RKO (cell line): Measurements from ENCODE around the gene ARAP1.
"Not testable (repeated sequence)": the region's sequence is repeated elsewhere in the genome, so short reads cannot be mapped to it uniquely, and the experiment has no call there.

ENCODE experiments used
- DNase-seq: peaks from one replicate; pipeline ENCODE4 v3.0.0-alpha.2; 2016; ENCODE audit warnings: low spot score

ARAP1 gene

DNA sequence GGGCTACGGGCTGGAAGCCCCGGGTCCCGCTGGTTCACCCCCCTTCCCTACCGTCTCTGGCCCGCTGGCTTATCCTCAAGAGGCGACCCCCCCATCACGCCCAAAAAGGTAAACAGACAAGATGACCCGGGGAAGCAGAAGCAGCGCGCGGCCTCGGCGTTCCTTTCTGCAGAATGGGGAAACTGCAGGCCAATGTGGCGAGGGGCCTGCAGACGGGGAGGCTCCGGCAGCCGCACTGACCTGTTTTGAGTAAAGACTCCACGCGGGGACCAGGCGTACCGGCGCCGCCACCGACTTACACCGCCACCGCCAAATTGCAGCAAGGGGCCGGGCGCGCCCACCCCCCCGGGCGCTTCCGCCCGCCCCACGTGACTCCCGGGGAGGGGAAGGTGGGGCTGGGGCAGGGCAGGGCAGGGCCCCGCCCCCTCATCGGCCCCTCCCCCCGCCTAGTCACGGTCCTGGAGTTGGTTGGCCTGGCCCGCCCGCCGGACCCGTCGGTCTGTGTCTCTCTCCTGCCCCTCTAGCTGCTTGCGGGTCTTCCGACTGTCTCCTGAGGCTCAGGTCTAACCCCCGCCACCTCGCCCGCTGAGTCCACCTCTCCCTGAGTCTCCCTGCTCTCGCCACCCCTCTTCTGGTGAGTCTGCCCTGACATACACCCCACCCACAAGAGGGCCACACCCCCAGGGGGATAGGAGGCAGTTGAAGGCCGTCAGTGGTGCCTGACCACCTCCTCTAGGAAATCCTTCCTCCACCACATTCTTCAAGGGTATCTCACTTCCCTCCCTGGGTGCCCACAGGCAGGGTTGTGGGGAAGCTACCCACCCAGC lies at the start of gene ARAP1:
Gene ARAP1, minus strand, starts transcription at position 321 of the 827 bp plus-strand sequence. CDS start 25,280 bp downstream, outside the sequence.
- peak; percentile 83 for DNase-seq

DNA sequence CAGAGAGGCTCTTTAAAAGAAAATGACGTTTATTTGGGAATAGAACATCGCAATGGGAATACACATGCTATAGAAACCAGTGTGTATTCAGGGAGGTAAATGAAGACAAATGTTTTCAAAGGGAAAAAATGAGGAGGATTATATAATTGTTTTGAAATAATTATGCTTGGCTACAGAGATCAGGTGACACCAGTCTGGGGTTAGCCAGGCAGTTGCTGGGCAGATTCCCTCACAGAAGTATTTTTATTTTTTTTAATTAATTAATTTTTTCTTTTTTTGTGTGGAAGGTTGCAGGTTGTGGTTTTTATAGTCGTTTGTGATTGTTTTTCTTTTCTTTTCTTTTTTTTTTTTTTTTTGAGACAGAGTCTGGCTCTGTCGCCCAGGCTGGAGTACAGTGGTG lies 47.2 kb upstream of the ARAP1 start:
- DNase-seq = no peak

DNA sequence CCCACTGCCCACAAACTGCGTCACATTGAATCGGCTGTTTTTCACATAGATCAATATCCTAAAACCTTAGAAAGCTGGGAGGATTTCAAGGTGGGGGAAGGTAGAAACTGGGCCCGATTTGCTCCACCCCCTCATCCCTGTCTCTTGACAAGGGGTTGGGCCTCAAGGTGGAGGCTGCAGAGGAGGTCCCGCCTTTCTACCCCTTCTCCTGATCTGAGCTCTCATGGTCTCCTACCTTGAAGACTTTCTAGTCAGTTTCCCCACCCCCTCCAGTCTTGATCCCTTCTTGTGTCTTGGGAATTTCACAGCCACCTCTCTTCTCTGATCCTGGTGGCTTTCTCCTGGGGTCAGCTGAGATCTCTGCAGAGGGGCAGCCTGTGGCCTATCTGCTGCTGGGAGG lies 46.2 kb upstream of the ARAP1 start:
- no peak for DNase-seq

DNA sequence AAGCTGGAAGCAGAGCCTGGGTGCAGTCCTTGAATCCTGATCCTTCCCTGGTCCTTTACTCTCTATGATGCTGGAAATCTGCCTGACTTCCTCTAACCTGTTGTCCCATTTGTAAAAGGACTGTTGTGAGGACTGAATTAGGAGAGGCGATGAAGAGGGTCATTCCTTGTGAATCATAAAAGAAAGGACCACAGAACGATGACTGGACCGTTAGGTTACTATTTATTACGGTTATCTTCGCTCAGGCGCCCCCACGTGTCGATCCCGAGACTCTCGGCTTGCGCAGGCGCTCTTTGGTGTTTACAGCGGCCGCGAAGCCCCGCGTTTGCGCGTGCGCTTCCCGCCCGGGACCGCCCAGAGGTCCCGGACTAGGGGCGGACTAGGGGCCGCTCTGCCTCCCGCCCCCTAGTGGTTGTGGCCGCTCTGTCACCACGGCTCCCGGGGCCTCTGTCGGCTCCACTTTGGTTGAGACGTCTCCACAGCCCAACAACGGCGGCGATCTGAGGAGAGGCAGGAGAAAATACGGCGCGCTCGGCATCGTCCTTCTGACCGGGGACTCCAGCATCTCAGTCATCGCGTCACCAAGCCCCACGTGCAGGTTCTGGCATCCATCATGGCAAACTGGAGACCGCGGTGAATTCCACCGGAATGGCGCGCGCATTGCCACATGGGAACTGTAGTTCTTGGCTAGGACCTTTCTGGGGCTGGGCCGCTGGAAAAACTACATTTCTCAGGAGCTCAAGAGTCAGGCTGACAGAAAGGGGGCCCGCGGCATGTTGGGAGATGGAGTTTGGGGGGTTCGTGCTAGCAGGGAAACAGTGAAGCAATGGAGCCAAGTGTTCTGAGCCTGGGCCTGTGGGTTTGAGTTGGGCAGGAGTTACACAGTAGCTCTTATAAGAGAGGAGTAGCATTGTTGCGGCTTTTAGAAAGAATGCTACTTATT lies 41.5 kb upstream of the ARAP1 start, which contains the start of gene STARD10:
Gene STARD10, minus strand, starts transcription at position 623 of the 943 bp plus-strand sequence. CDS start 12,866 bp downstream, outside the sequence.
- peak; percentile 96 for DNase-seq

DNA sequence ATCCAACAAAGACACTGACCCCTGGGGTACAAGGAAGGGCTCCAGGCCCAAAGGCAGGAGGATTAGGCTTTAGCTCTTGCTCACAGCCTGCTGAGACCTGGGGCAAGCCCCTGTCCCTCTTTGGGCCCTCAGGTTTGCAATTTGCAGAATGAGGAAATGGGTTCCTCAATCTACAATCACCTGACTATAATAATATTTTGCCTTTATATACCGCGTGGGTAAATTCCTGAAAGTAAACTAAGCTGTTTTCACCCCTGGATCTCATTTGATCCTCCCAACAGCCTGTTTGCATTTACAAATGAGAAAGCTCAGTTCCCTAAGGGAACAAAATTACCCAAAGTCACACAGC lies 40.8 kb upstream of the ARAP1 start:
- no peak for DNase-seq

DNA sequence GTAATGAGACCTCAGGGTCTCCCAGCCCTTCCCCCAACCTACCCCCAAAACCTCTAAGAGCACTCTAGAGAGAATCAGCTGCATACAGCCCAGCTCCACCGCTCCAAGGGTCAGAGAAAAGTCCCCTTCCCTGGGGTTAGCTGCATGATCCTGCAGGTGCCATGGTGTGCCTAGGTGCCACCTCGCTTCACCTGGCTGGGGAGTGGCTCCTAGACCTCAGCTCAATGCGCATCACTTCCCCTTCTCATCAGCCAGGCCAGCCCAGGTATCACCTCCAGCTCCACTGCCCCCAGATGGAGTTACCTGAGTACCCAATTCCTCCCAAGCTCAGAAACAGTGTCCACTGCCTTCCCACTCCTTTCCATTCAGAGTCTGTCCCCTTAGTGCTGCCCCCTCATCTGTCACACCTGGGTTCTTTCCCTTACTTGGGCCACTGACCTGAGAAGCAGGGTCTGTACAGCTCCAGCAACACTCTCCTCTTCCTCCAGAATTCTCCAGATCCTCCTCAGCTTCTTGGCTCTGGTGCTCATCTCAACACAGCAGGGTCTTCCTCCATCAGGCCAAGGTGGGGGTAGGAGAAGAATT lies 40.3 kb upstream of the ARAP1 start:
- no peak for DNase-seq

DNA sequence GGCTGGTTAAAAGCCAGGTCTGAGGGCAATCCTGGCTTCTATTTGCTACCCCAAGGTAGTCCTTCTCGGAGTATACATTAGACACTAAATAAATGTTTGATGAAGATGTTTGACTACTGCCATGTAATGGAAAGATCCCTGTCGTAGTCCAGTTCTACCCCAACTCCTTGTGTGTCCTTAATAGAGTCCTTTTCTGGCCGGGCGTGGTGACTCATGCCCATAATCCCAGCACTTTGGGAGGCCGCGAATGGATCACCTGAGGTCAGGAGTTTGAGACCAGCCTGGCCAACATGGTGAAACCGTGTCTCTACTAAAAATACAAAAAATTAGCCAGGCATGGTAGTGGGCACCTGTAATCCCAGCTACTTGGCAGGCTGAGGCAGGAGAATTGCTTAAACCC lies 39.0 kb upstream of the ARAP1 start:
- not testable (repeated sequence) for DNase-seq

DNA sequence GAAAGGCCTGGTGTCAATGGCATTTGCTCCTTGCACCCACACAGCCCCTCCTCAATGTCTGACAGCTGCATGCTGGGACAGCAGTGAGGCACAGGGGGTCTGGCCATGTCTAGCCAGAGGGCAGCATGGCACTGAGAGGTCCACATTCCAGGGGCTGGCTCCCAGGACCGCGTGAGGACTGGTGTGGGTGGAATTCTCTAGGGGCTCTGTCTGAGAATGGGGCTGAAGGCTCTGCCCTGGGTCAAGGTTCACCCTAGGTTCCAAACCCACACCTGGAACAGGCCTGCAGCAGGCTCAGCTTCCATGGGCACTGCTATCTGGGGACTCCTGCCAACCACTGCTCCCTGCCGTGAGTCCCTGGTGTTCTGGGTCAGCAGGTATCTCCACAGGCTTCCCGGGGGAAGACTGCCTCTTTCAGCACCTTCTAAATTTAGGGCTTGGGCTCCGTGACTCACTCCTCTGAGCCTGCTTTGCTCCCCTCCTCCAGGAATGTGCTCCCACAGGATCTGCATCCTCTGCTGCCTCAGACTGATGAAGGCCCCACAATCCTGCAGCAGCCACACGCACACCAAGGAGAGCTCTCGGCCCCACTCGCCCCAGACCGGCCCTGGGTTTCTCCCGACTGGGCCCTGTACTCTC lies 37.4 kb upstream of the ARAP1 start:
- DNase-seq = no peak

DNA sequence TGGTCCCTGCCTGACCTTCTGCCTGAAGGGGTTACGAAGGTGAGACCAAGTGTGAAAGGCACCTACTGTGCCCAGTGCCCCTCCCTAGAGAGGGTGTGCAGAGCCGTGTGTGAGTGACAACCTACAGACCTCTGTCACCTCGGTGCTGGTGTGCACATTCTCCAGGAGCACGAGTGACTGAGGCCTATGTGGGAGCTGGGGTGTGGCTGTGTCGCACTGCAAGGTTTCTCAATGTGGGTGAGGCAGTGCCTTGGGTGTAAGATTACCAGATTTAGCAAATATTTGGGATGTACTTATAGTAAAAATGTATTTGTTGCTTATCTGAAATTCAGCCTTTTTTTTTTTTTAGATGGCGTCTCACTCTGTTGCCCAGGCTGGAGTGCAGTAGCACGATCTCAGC lies 36.0 kb upstream of the ARAP1 start:
- no peak for DNase-seq

DNA sequence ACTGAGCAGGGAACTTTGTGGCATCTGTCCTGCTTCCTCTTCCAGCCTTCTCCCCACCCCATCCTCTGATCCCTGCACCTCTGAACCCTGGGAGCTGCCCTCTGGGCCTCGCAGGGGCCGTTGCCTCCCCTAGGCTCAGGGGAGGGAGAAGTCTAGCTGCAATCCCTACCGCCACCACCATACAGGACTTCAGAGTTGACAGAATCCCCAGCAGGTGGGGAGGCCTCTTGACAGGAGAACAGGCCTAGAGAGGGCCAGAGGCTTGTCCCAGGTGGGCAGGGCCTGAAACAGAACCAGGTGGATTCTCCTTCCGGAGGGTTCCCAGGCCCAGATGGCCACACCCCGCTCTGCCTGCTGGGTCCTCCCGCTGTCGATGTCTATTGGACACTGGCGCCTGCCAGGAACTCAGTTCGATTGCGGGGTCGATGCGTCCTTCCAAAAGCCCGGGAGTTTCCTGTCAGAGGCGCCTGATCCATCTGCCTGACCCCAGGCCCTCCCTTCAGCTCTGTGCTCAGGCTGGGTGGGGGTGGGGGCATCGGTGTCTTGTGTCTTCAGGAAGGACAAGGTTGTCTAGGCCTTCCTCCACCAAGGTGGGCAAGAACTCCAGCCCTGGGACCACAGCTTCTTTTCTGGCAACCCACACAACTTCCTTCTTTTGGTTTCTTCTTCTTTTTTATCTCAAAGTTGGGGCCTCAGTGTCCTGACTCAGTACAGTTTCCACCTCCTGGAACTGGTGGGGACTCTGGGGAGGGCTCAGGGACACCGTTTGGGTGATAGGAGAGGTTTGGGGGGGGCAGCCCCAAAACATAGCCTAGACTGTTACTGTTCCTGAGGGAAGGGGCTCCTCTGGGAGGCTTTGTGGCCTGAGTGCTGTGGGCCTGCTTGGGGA lies 35.3 kb upstream of the ARAP1 start:
- no peak for DNase-seq

DNA sequence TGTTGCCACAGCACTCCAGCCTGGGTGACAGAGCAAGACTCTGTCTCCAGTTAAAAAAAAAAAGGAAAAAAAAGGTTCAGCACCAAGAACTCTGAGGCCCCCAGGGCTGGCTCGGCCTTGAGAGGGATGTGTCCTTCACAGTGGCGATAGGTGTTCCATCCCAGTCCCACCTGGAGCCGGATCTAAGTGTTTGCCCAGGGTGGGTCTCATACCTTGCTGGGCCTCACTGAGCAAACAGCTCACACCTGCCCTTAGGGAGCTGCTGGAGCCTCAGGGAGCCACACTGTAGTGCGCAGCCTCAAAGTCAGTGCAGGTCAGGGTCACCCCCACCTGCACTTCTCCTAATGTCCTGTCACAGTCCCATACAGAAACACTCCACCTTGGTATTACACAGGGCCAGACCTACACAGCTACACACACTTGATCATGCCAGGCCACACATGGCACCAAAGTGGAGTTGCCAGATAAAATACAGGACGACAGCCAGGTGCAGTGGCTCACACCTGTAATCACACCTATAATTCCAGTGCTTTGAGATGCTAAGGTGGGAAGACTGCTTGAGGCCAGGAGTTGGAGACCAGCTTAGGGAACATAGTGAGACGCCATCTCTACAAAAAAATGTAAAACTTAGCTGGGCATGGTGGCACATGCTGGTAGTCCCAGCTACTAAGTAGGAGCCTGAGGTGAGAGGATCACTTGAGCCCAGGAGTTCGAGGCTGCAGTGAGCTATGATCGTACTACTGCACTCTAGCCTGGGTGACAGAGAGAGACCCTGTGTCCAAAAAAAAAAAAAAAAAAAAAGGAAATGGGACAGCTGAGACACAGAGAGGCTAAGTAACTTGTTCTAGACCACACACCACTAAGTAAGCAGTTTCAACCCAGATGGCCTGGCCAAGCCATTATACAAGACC lies 34.4 kb upstream of the ARAP1 start:
- DNase-seq = no peak

DNA sequence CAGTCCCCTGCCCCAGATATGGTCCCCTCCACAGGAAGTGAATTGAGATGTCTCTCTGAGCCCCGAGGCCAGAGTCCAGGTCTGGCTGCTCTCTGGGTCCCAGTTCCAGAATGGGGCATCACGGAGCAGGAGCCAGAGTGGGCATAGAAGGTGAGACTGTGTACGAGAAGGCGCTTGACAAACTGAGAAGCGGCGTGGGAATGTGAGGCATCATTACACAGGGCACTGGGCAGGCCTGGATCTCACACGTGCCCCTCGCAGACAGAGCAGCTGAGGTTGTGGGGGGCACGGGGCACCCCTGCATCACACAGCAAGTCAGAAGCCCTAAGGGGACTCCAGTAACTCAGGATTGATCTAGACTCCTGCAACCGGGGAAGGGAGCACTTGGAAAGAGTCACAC lies 32.5 kb upstream of the ARAP1 start:
- DNase-seq = no peak

DNA sequence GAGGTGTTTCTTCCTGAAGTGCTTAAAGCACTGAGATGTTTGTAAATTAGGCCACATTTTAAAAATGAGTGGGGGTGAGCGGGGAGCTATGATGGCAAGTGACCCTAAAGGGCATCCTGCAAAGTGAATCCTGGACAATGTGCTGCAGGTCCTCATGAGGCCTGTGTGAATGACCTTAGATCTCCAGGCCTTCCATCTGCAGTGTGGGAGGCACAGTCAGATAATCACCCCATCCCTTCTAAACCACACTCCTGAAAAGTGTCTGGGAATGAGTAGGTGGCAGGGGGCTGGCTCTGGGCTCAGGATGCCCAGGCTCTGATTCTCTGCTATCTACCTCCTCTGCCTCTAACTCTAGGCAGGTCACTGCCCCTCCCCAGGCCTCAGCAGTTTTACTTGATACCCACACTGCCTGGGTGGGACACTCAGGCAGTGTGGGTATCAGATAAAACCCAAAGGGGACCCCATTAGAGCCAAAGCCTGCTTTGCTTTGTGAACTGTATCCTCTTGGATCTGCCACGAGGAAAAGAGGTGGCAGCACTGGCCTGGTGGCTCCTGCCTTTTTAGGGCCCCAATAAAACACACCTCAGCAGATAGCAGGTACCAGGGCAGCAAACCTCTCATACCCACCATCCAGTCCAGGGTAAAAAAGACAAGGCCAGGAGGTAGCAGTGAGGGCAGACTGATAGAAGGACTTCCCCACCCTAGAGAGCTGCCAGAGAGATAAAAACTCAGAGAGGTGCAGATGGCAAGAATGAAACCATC lies 31.1 kb upstream of the ARAP1 start:
- no peak for DNase-seq

DNA sequence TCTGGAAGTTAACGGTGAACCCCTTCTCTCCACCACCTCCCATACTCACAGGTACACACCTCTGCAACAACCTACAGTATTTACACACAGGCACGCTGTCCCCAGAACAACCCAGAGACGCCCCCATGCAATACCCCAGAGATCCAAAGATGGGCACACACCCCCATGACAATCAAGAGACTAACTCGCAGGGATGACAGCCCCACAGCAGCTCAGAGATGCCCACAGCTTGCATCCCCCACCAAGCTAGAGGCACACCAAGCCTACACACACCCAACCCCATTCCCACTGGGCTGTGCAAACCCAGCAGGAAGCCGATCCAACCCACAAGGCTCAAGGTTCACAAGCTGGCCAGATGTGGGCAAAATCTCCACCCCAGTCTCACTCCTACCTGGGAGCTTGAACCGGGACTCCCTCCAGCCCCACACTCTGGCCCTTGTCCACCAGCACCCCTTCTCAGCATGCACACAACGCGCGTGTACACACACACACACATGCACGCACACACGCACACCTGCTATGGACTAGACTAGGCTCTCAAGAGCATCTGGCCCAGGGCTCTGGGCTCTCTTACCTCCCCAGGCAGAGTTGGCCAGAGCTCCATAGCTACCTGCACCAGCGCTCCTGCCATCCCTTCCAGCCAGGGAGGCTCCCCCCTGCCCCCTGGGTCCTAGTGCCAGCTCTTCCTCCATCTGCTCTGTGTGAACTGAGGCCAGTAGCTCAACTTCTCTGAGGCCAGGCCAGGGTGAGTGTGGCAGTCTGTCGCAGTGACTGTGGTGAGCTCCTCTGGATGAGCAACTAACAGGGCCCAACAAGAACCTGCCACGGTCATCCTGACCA lies 30.1 kb upstream of the ARAP1 start:
- no peak for DNase-seq

DNA sequence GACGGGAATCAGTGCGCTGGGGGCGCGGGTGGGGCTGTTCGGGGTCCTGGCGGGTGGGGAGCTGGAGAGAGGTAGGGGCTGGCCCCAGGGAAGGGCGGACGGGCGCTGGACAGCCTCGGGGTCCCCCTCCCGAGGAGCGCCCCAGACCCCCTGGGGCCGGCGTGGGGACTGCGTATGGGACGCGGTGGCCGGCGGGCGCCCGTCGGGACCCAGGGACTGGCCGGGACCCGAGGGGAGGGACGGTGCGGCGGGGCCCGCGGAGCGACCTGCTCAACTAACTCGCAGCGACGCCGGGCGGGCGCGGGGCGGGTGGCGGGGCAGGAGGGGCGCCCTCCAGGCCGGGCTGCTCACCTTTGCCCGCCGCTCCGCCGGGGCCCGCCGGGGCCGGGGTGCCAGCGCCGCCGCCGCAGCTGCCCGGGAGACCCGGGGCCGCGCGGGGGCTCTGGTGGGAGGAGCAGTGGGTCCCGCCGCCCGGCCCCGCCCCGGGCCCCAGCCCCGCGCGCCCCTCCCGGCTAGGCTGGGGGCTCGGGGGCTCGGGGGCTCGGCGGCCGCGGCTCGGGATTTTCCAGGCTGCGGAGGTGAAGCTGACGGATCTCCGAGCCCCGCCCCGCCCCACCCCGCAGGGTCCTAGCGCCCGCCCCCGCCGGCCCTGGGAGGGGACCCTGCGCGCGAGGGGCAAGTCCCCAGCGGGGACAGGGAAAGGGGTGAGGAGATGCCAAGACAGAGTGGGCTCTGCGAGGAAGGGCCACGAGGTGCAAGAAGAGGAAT lies 29.3 kb upstream of the ARAP1 start:
- no peak for DNase-seq

DNA sequence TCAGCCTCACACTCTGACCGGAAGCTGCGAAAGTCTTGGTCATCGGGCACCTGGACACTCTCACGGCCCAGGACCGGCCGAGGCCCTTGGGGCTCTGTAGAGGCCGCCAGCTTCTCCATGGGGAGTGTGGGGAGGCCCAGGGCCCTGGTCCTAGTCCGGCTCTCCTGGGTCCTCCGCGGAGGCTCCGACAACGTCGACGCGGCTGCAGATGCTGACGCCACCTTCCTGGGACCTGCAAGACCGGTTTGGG lies 28.8 kb upstream of the ARAP1 start:
- no peak for DNase-seq

DNA sequence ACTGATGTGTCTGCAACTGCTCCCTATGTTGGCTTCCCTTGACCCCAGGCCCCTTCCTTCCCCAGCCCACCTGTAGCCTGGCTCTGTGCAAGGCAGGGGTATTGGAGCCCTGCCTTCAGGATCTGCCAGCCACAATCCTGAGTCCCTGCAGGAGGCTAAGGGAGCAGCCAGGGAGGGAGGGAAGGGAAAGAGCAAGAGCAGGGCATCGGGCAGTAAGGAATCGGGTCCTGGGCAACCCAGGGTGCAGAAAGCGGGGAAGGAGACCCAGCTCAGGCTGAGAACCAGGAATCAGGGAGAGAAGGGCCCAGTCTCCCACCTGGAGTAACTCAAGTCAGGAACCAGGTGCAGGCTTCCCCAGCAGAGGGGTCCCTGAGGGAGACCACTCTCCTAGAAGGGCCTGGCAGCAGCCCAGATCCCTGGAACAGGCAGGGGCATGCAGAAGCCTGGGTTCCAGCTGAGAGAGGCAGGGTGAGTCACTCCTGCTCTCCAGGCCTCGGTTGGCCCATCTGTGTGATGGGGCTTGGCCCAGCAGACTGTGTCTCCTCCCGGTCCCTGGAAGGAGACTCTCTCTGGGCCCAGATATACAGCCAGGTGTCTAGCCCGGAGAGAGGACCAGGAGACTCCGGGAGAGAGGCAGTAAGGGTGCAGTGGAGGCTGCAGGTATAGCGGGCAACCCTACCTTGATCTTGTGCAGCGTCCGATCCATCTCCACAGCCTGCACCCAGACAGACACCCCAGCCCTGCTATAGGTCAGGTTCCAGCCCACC lies 28.3 kb upstream of the ARAP1 start:
- no peak for DNase-seq
